ENCODE measurements around the gene SRRM2. TPM values are rescaled to one million over a fixed set of nuclear protein-coding genes. Genes with fewer than 3 reads are reported as not detected.

SRRM2 gene
- total RNA-seq, 6 donors from 2014 or later, result 317 to 3,815 (median 582) TPM

GRCh38 chr16:2713523-2713922 is 38.9 kb upstream of the SRRM2 start:
- Histone ChIP-seq H3K4me3 (no peak overlapping the region), H3K36me3 (peaks cover 3 to 18% (median 11%) of the 10 kb centered on the region in 4 donors), H3K9me3 (no peaks in the 10 kb centered on the region), H3K4me1 (peaks cover 6 to 8% (median 7%) of the 10 kb centered on the region in 4 donors), H3K27ac (no peak overlapping the region), H3K27me3 (peaks cover 0 to 3% (median 0%) of the 10 kb centered on the region in 4 donors)
- DNase-seq (no peak), ATAC-seq (ENCODE audit: low FRiP score in 2 of 2) (no peak)
- 17 to 57% methylated on average over 3 to 14 of the region's 14 CpGs for WGBS, 2 donors
- TF ChIP-seq CTCF (IDR thresholded peaks at IDR 0.05) (no peak), POLR2A (IDR thresholded peaks at IDR 0.05) (no peak), EP300 (IDR thresholded peaks at IDR 0.05) (no peak), POLR2AphosphoS5 (IDR thresholded peaks at IDR 0.05) (no peak)

GRCh38 chr16:2713985-2714774 is 38.3 kb upstream of the SRRM2 start:
- Histone ChIP-seq H3K4me1 (peaks cover 8 to 15% (median 12%) of the 10 kb centered on the region in 4 donors), H3K36me3 (peaks cover 3 to 11% (median 5%) of the 10 kb centered on the region in 4 donors), H3K9me3 (no peaks in the 10 kb centered on the region), H3K27ac (no peak overlapping the region), H3K4me3 (no peak overlapping the region), H3K27me3 (peaks cover 0 to 3% (median 0%) of the 10 kb centered on the region in 4 donors)
- TF ChIP-seq CTCF (IDR thresholded peaks at IDR 0.05) (no peak), POLR2AphosphoS5 (IDR thresholded peaks at IDR 0.05) (no peak)
- ATAC-seq (ENCODE audit: low FRiP score in 2 of 2) (no peak), DNase-seq (peak in 1 of 2 donors; percentile 66)
- WGBS, 2 donors, result 77 to 84% methylated on average over 24 to 25 of the region's 28 CpGs

GRCh38 chr16:2715064-2715463 is 37.4 kb upstream of the SRRM2 start:
- WGBS, 2 donors, result 33 to 36% methylated on average over 9 of the region's 9 CpGs
- H3K36me3 ChIP-seq, result peaks cover 0 to 2% (median 0%) of the 10 kb centered on the region in 4 donors
- ATAC-seq (ENCODE audit: low FRiP score in 2 of 2) (no peak), DNase-seq (no peak)
- H3K9me3 ChIP-seq, result no peaks in the 10 kb centered on the region
- H3K27me3 ChIP-seq, result peaks cover 0 to 3% (median 0%) of the 10 kb centered on the region in 4 donors
- H3K4me1 ChIP-seq, result peaks cover 13 to 24% (median 21%) of the 10 kb centered on the region in 4 donors
- no peak overlapping the region for H3K27ac ChIP-seq
- TF ChIP-seq POLR2A (IDR thresholded peaks at IDR 0.05) (no peak), CTCF (IDR thresholded peaks at IDR 0.05) (no peak), POLR2AphosphoS5 (IDR thresholded peaks at IDR 0.05) (no peak), EP300 (IDR thresholded peaks at IDR 0.05) (no peak)
- no peak overlapping the region for H3K4me3 ChIP-seq

GRCh38 chr16:2715519-2715918 is 36.9 kb upstream of the SRRM2 start:
- H3K4me3 ChIP-seq, result no peak overlapping the region
- peaks cover 0 to 3% (median 0%) of the 10 kb centered on the region in 4 donors for H3K27me3 ChIP-seq
- H3K4me1 ChIP-seq, result peaks cover 13 to 28% (median 25%) of the 10 kb centered on the region in 4 donors
- H3K36me3 ChIP-seq, result no peaks in the 10 kb centered on the region
- peak; percentile 50 to 82 for ATAC-seq (ENCODE audit: low FRiP score in 2 of 2)
- H3K27ac ChIP-seq, result no peak overlapping the region
- peak; percentile 56 to 95 for DNase-seq
- H3K9me3 ChIP-seq, result no peaks in the 10 kb centered on the region
- 6% methylated on average over 21 of the region's 33 CpGs; no CpG with 5 or more reads in 1 of the 2 donors for WGBS, 2 donors
- TF ChIP-seq POLR2AphosphoS5 (IDR thresholded peaks at IDR 0.05) (no peak), EP300 (IDR thresholded peaks at IDR 0.05) (no peak), POLR2A (IDR thresholded peaks at IDR 0.05) (no peak), CTCF (IDR thresholded peaks at IDR 0.05) (no peak)
